Fibroblast of skin of right quadriceps (primary cell): ENCODE measurements around the gene CD247.

ENCODE experiments used
- DNase-seq: peaks from one replicate; pipeline ENCODE4 v3.0.0-alpha.2; 2013

The CD247 gene

GRCh38 chr1:167511374-167511986, 6.8 kb downstream of the CD247 start:
- no peak for DNase-seq

DNA sequence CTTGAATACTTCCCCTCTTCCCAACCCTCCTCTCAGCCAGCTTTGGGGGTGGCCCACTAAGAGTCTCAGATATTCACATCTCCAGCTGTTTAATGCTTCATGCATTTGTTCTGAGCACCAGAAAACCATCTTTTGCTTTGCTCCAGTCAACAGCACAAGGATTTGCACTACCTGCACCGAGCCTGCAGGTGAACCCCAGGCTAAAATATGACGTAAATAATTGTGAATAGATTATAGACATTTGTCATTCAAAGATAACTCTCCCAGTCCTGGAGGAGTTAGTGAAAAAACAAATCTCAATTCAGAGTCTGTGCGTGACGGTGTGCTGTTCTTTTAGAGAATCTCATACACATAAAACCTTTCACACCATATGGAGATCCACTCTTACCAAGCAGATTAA, 7.4 kb downstream of the CD247 start:
- no peak for DNase-seq

DNA sequence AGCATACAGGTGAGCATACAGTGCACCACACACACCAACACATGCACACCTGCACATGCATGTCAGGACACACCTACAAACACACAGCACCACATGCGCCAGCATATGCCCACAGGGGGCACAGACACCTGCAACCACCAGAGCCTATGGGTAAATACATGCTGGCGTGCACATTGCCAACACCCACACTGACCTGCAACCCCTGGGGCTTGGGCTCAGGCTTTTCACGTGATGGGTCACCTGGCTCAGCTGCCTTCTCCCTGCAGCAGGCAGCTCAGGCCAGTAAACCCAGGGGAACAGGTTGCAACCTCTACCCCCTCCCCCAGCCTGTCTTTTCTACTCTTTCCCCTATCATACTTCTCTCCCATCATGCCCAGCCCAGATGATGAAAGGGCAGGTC, 8.1 kb downstream of the CD247 start:
- DNase-seq: no peak

GRCh38 chr1:167509587-167509986, 8.7 kb downstream of the CD247 start:
- no peak for DNase-seq

- no peak for DNase-seq
Measured at GRCh38 chr1:167507719-167508118, 10.6 kb downstream of the CD247 start.

- DNase-seq: no peak
Measured at GRCh38 chr1:167504467-167504827, 13.9 kb downstream of the CD247 start.

GRCh38 chr1:167503626-167504466, 14.5 kb downstream of the CD247 start:
- DNase-seq: no peak

DNA sequence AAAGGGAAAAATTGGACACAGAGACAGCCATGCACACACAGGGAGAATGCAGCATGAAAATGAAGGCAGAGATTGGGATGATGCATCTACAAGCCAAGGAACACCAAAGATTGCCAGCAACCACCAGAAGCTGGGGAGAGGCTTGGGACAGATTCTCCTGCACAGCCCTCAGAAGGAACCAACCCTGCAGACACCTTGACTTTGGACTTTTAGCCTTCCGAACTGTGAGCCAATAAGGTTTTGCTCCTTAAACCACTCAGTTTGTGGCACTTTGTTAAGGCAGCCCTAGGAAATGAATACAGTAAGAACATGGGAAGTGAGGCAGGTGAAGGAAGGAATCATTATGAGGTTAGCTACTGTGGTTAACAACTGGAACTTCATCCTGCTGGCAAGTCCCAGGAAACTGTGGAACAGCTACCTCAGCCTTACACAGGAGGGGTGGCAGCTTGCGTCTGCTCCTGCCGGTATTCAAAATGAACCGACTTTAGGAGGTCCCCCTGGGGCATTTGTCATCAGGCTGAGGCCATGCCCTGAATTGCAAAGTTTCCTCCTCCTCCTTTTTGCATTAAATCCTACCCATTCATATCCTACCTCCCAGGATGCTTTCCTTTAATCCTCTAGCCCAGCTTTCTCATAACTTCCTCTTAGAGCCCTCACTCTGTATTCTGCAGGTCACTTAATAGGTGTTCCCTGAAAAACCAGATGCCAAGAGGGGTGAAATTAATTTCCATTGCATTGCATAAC, 15.4 kb downstream of the CD247 start:
- no peak for DNase-seq

DNA sequence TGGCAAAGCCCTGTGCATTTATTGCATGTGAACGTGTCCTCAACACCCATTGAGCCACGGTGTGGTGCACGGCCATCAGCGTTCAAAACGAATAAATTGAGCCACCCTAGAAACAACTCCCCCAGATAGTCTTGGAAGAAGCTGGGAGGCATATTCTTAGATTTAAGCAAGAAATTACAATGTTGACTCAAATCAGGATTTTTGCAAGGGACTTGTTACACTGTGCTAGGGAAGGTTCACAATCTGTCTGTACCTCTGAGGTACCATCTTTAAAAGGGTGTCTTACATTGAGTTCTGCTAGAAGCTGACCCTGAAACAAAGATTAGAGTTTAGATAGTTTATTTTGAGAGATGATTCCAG, 16.2 kb downstream of the CD247 start:
- DNase-seq: no peak

GRCh38 chr1:167501515-167502191, 16.7 kb downstream of the CD247 start:
- DNase-seq: no peak

GRCh38 chr1:167500283-167500860, 18.0 kb downstream of the CD247 start:
- DNase-seq: no peak

DNA sequence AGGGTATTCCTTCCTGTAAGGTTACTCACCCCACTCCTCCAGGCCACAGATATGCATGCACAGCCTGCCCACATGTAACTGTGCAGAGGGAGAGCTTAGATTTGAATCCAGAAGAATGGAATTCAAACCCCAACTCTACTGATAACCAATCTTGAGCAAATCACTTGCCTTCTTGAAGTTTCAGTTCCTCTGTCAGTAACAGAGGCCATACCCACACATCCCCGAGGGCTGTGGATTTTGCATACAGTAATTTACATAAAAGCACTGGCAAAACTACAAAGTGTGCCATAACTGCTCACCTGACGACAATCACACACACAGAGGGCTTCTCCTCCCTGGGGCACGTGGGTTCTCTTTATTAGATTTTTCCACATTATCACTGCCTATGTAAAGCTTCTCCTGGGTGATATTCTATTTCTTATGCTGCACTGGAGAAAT, 18.6 kb downstream of the CD247 start:
- DNase-seq: no peak

DNA sequence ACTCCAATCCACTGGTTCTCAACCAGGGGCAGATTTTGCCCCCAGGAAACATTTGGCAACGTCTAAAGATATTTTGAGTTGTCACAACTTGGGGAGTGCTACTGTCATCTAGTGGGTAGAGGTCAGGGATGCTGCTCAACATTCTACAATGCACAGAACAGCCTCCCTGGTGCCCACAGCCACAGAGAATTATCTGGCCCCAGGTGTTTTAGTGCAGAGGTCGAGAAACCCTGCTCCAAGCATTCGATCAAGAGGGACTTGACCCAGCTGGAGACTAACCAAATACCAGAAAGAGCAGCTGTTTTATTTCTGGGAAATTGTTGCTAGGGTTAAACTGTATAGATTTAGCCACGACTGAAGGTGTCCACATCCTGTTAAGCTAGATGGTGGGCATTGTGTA, 19.2 kb downstream of the CD247 start:
- DNase-seq: no peak

- no peak for DNase-seq
Measured at GRCh38 chr1:167496797-167497619, 21.3 kb downstream of the CD247 start.

DNA sequence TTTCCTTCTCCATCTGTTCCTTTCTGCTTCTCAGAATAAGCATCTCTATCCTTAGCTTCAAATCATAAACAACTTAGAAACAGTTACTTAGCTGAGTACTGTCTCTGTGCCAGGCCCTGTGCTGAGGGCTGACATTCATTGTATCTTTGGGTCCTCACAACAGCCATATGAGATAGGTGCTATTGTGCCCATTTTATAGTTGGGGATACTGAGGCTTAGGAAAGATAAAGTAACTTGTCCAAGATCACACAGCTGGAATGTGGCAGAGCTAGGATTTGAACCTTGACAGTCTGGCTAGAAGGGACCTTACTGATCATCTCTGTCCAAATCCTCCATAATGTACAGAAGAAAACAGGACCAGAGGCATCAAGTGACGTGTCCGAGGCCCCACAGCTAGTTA, 25.0 kb downstream of the CD247 start:
- no peak for DNase-seq

DNA sequence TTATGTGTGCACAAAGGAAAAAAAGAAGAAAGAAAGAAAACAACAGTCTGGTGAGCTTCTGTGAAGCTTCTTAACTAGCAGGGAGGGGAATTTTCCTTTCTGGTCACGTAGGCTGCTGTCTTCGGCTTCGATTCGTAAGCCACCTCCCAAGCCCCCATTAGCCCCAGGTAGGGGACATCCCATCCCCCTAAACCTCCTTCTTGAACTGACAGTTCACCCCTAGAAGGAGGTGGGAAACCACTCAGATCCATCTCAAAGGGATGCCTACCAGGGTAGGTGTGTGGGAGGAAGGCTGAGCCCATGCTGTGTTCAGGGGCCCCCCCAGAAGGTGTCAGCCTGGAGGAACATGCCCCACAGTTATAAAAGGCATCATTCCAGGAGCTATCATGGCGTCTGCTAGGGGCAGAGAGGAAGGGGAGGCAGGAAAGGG, 25.8 kb downstream of the CD247 start:
- DNase-seq: no peak

GRCh38 chr1:167491586-167492461, 26.5 kb downstream of the CD247 start:
- DNase-seq: no peak

DNA sequence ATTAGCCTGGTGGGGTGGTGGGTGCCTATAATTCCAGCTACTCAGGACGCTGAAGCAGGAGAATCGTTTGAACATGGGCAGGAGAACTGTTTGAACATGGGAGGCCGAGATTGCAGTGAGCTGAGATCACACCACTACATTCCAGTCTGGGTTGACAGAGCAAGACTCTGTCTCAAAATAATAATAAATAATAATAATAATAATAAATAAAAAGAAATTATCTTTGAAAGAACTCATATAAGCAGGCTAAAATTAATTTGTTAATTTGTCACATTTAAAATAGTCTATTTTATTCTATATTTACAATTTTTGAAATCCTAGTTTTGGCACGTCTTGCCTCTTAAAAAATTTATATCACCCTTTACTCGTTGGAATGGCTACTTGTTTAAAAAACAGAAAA, 27.6 kb downstream of the CD247 start:
- DNase-seq: no peak

DNA sequence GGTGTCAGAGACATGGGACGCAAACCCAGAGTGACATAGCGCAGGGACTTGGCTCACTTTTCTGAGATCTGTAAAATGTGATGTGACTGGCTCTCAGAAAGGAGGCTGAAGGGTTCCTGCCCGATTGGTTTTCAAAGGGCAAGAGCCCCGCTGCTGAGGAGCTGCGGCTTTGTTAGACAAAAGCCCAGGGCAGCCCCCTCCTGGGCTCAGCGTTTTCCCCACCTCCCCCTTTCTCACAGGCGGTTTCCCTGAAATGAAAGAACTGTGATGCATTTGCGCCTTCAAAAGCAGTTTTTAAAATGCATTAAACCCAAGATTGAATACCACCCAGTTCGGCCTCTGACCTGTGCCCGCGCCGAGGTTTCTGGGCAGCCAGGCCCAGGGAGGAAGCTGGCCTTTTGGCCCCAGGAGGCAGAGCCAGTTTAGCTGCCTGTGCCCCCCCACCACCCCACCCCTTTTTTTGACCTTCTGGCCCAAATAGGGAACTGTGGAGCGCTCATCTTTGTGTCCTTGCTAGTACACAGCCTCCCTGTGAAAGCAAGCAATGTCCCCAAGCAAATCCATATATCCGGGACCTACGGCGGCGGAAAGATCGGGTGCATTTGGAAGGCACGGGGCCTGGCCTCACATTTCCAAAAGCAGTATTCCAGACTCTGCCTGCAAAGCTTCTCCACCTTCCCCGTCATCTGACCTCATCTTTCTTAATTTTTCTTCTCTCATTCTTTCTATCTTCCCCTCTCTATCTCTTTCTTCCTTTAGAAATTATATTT, 28.6 kb downstream of the CD247 start:
- no peak for DNase-seq

- DNase-seq: no peak
Measured at GRCh38 chr1:167488786-167489185, 29.5 kb downstream of the CD247 start.
